Measurements from ENCODE around the gene DDX50. TPM values are rescaled to one million over a fixed set of nuclear protein-coding genes. Genes with fewer than 3 reads are reported as not detected.

The DDX50 gene
- total RNA-seq, 3 donors from 2014 or later (not counting 1 experiment from before 2014, with no cell fraction given), result 28.3 to 33.1 (median 31.9) TPM

GRCh38 chr10:68878496-68878895, 22.6 kb upstream of the DDX50 start:
- H3K27ac ChIP-seq (ENCODE audit: low read length), result no peak overlapping the region
- H3K4me3 ChIP-seq (ENCODE audit: low read length), result no peak overlapping the region
- H3K9me3 Mint-ChIP-seq, result no peaks in the 10 kb centered on the region
- no peaks in the 10 kb centered on the region for H3K27me3 Mint-ChIP-seq (ENCODE audit: low read depth in 2 of 2)
- H3K36me3 ChIP-seq (ENCODE audit: control insufficient read depth, insufficient read depth, low read length), result no peaks in the 10 kb centered on the region
- no peaks in the 10 kb centered on the region for H3K9me3 ChIP-seq (ENCODE audit: control insufficient read depth, insufficient read depth, low read length)
- ATAC-seq (no peak), DNase-seq (no peak)
- H3K4me1 ChIP-seq (ENCODE audit: control insufficient read depth, insufficient read depth, low read length), result no peaks in the 10 kb centered on the region
- TF ChIP-seq CTCF (IDR thresholded peaks at IDR 0.05), result no peak
- intact Hi-C loops (cut with micrococcal nuclease), result no loop called here
- no peaks in the 10 kb centered on the region for H3K27me3 ChIP-seq (ENCODE audit: control insufficient read depth, insufficient read depth, low read length)
- H3K4me1 Mint-ChIP-seq, result no peaks in the 10 kb centered on the region
- no peaks in the 10 kb centered on the region for H3K36me3 Mint-ChIP-seq
- H3K4me3 Mint-ChIP-seq, result no peak overlapping the region
- H3K27ac Mint-ChIP-seq, result no peak overlapping the region

GRCh38 chr10:68879628-68880027, 21.5 kb upstream of the DDX50 start:
- no peak overlapping the region for H3K27ac Mint-ChIP-seq
- H3K27me3 Mint-ChIP-seq (ENCODE audit: low read depth in 2 of 2), result no peaks in the 10 kb centered on the region
- TF ChIP-seq CTCF (IDR thresholded peaks at IDR 0.05), result no peak
- no peaks in the 10 kb centered on the region for H3K4me1 Mint-ChIP-seq
- H3K9me3 ChIP-seq (ENCODE audit: control insufficient read depth, insufficient read depth, low read length), result no peaks in the 10 kb centered on the region
- no peak overlapping the region for H3K4me3 ChIP-seq (ENCODE audit: low read length)
- ATAC-seq, result no peak
- no peaks in the 10 kb centered on the region for H3K27me3 ChIP-seq (ENCODE audit: control insufficient read depth, insufficient read depth, low read length)
- no peaks in the 10 kb centered on the region for H3K9me3 Mint-ChIP-seq
- no peaks in the 10 kb centered on the region for H3K36me3 Mint-ChIP-seq
- intact Hi-C loops (cut with micrococcal nuclease), result no loop called here
- no peak overlapping the region for H3K4me3 Mint-ChIP-seq
- WGBS (ENCODE audit: insufficient coverage), result 93% methylated on average over 2 of the region's 2 CpGs
- H3K4me1 ChIP-seq (ENCODE audit: control insufficient read depth, insufficient read depth, low read length), result no peaks in the 10 kb centered on the region
- DNase-seq, result no peak
- H3K27ac ChIP-seq (ENCODE audit: low read length), result no peak overlapping the region
- no peaks in the 10 kb centered on the region for H3K36me3 ChIP-seq (ENCODE audit: control insufficient read depth, insufficient read depth, low read length)

GRCh38 chr10:68880181-68880580, 20.9 kb upstream of the DDX50 start:
- no peaks in the 10 kb centered on the region for H3K9me3 ChIP-seq (ENCODE audit: control insufficient read depth, insufficient read depth, low read length)
- intact Hi-C loops (cut with micrococcal nuclease), result no loop called here
- Mint-ChIP-seq H3K27me3 (ENCODE audit: low read depth in 2 of 2) (no peaks in the 10 kb centered on the region), H3K27ac (no peak overlapping the region), H3K36me3 (no peaks in the 10 kb centered on the region), H3K4me3 (no peak overlapping the region), H3K9me3 (no peaks in the 10 kb centered on the region), H3K4me1 (no peaks in the 10 kb centered on the region)
- no peaks in the 10 kb centered on the region for H3K27me3 ChIP-seq (ENCODE audit: control insufficient read depth, insufficient read depth, low read length)
- no peak overlapping the region for H3K4me3 ChIP-seq (ENCODE audit: low read length)
- DNase-seq (no peak), ATAC-seq (no peak)
- 86% methylated on average over 3 of the region's 4 CpGs for WGBS (ENCODE audit: insufficient coverage)
- H3K27ac ChIP-seq (ENCODE audit: low read length), result no peak overlapping the region
- H3K4me1 ChIP-seq (ENCODE audit: control insufficient read depth, insufficient read depth, low read length), result no peaks in the 10 kb centered on the region
- TF ChIP-seq CTCF (IDR thresholded peaks at IDR 0.05), result no peak
- no peaks in the 10 kb centered on the region for H3K36me3 ChIP-seq (ENCODE audit: control insufficient read depth, insufficient read depth, low read length)

GRCh38 chr10:68895041-68895440, 6.1 kb upstream of the DDX50 start:
- H3K4me1 Mint-ChIP-seq, result peaks cover 0 to 2% of the 10 kb centered on the region in 2 donors
- Histone ChIP-seq H3K4me1 (ENCODE audit: control insufficient read depth, insufficient read depth, low read length) (peaks cover 2% of the 10 kb centered on the region), H3K9me3 (ENCODE audit: control insufficient read depth, insufficient read depth, low read length) (no peaks in the 10 kb centered on the region), H3K27ac (ENCODE audit: low read length) (no peak overlapping the region), H3K27me3 (ENCODE audit: control insufficient read depth, insufficient read depth, low read length) (no peaks in the 10 kb centered on the region), H3K36me3 (ENCODE audit: control insufficient read depth, insufficient read depth, low read length) (no peaks in the 10 kb centered on the region), H3K4me3 (ENCODE audit: low read length) (no peak overlapping the region)
- no peaks in the 10 kb centered on the region for H3K36me3 Mint-ChIP-seq
- WGBS (ENCODE audit: insufficient coverage), result 100% methylated on average over 1 of the region's 2 CpGs
- DNase-seq, result no peak
- no peaks in the 10 kb centered on the region for H3K9me3 Mint-ChIP-seq
- intact Hi-C loops (cut with micrococcal nuclease), result no loop called here
- no peak for TF ChIP-seq CTCF (IDR thresholded peaks at IDR 0.05)
- H3K27me3 Mint-ChIP-seq (ENCODE audit: low read depth in 2 of 2), result peaks cover 7 to 11% of the 10 kb centered on the region in 2 donors
- H3K4me3 Mint-ChIP-seq, result no peak overlapping the region
- H3K27ac Mint-ChIP-seq, result no peak overlapping the region
- ATAC-seq, result no peak

All from natural killer cell (primary cell).